OCI-LY7 (cell line): ENCODE data around the gene NAALADL2.

Source experiments
- EZH2phosphoT487 ChIP-seq: fragments of 200-600 bp; sonication (generic); IDR thresholded peaks from 2 replicates; pipeline ENCODE4 v1.6.1; 2018; ENCODE audit warnings: low read depth, borderline replicate concordance, mild to moderate bottlenecking, mixed run types, antibody characterized with exemption, low read length, moderate library complexity, mixed read lengths
- TF ChIP-seq, protein P1 (sequence below): fragments of 200-600 bp; sonication (generic); conservative IDR thresholded peaks from 2 replicates; pipeline ENCODE4 v1.5.1; 2014; ENCODE audit warnings: mild to moderate bottlenecking, antibody characterized with exemption, low read length, moderate library complexity, mixed read lengths

DNA sequence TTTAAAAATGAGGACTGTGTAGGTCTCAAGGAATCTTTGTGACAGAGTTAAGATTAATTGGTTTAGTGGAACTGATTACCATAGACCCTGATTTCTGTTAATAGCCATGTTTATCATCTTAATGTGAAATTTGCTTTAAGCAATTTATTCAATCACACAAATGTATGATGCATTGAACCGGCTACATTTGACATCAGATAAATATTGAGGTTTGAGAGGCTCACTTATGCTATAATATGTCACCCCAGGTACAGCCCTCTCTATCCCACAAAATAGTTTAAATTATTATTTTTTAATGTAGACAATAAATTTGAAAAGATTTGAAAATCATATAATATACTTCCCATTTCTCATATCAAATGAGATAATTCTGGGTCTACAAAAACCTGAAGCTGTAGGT, 413.3 kb downstream of the NAALADL2 start:
- TF ChIP-seq, protein P1, sequence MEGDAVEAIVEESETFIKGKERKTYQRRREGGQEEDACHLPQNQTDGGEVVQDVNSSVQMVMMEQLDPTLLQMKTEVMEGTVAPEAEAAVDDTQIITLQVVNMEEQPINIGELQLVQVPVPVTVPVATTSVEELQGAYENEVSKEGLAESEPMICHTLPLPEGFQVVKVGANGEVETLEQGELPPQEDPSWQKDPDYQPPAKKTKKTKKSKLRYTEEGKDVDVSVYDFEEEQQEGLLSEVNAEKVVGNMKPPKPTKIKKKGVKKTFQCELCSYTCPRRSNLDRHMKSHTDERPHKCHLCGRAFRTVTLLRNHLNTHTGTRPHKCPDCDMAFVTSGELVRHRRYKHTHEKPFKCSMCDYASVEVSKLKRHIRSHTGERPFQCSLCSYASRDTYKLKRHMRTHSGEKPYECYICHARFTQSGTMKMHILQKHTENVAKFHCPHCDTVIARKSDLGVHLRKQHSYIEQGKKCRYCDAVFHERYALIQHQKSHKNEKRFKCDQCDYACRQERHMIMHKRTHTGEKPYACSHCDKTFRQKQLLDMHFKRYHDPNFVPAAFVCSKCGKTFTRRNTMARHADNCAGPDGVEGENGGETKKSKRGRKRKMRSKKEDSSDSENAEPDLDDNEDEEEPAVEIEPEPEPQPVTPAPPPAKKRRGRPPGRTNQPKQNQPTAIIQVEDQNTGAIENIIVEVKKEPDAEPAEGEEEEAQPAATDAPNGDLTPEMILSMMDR, result no peak
- TF ChIP-seq EZH2phosphoT487, result no peak
